Ascending aorta (tissue), 2 donors: Measurements from ENCODE around the gene EDN3. TPM values are rescaled to one million over a fixed set of nuclear protein-coding genes. Genes with fewer than 3 reads are reported as not detected.

Experiments
- DNase-seq, 2 donors: peaks; one replicate each; pipeline ENCODE4 v3.0.0-alpha.2; 2019; ENCODE audit warnings: low spot score in 2 of 2
- H3K27ac ChIP-seq, 2 donors: fragments of 200-600 bp; sonication (generic); one replicate each; pipeline ENCODE4 v1.5.1; 2016 to 2017; ENCODE audit warnings: mild to moderate bottlenecking in 1 of 2
- H3K27me3 ChIP-seq: fragments of 200-600 bp; sonication (generic); one replicate; pipeline ENCODE4 v1.5.1; 2017
- H3K36me3 ChIP-seq, 2 donors: fragments of 200-600 bp; sonication (generic); one replicate each; pipeline ENCODE4 v1.5.1; 2016
- H3K4me1 ChIP-seq, 2 donors: fragments of 200-600 bp; sonication (generic); one replicate each; pipeline ENCODE4 v1.5.1; 2016 to 2017; ENCODE audit warnings: mild to moderate bottlenecking in 1 of 2
- H3K4me3 ChIP-seq, 2 donors: fragments of 200-600 bp; sonication (generic); one replicate each; pipeline ENCODE4 v1.5.1; 2016 to 2017; ENCODE audit warnings: mild to moderate bottlenecking in 1 of 2
- H3K9me3 ChIP-seq, 2 donors: fragments of 200-600 bp; sonication (generic); one replicate each; pipeline ENCODE4 v1.5.1; 2016
- intact Hi-C: fragments of 100-400 bp; cut with DNase I; formaldehyde crosslinking; loops from one replicate; pipeline ENCODE4 v1.15.1; 2023
- total RNA-seq: library from RNA; depleted of rRNA; stranded (reverse); fragments of >200 nt; gene quantifications from one replicate; pipeline ENCODE4 v1.1.0, GENCODE V29; 2016
- TF ChIP-seq, protein P1 (sequence below), 3 experiments: fragments of 200-600 bp in 2 of 3; fragments of 450-650 bp in 1 of 3; sonication (generic) in 2 of 3; IDR thresholded peaks; one replicate each; pipeline ENCODE4 v1.5.1; 2016 to 2019; ENCODE audit warnings: antibody characterized with exemption in 3 of 3, mild to moderate bottlenecking in 1 of 3, moderate library complexity in 1 of 3

EDN3 gene
- total RNA-seq, 1 donor from 2014 or later = not detected

DNA sequence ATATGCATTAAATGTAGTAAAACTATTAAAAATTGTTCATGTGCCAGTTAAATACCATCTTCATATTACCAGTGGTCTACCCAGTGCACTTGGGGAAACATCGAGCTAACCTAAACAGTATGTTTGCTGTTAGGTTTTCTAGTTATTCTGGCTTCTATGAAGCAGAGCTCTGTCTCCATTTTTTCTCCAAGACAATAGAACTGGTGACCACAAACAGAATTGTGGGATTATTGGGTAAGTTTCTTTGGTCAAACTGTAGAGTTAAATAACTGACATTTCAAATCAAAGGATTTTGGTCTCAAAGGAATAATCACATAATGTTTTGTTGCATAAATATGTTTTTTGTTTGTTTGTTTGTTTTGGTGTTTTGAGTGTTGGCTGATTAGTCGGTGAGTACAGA lies 40.5 kb upstream of the EDN3 start:
- TF ChIP-seq, protein P1, sequence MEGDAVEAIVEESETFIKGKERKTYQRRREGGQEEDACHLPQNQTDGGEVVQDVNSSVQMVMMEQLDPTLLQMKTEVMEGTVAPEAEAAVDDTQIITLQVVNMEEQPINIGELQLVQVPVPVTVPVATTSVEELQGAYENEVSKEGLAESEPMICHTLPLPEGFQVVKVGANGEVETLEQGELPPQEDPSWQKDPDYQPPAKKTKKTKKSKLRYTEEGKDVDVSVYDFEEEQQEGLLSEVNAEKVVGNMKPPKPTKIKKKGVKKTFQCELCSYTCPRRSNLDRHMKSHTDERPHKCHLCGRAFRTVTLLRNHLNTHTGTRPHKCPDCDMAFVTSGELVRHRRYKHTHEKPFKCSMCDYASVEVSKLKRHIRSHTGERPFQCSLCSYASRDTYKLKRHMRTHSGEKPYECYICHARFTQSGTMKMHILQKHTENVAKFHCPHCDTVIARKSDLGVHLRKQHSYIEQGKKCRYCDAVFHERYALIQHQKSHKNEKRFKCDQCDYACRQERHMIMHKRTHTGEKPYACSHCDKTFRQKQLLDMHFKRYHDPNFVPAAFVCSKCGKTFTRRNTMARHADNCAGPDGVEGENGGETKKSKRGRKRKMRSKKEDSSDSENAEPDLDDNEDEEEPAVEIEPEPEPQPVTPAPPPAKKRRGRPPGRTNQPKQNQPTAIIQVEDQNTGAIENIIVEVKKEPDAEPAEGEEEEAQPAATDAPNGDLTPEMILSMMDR (IDR thresholded peaks at IDR 0.05) = no peak
- Histone ChIP-seq H3K36me3 (no peaks in the 10 kb centered on the region), H3K4me3 (no peak overlapping the region), H3K4me1 (no peaks in the 10 kb centered on the region), H3K9me3 (no peaks in the 10 kb centered on the region), H3K27me3 (no peaks in the 10 kb centered on the region), H3K27ac (no peak overlapping the region)
- no peak for DNase-seq
- intact Hi-C loops = no loop called here

GRCh38 chr20:59265298-59265697 lies 35.1 kb upstream of the EDN3 start:
- H3K27ac ChIP-seq = no peak overlapping the region
- no peaks in the 10 kb centered on the region for H3K36me3 ChIP-seq
- no peak for DNase-seq
- no peaks in the 10 kb centered on the region for H3K4me1 ChIP-seq
- H3K27me3 ChIP-seq = no peaks in the 10 kb centered on the region
- intact Hi-C loops = no loop called here
- no peak overlapping the region for H3K4me3 ChIP-seq
- TF ChIP-seq, protein P1 (IDR thresholded peaks at IDR 0.05) = no peak
- no peaks in the 10 kb centered on the region for H3K9me3 ChIP-seq

GRCh38 chr20:59268870-59269269 lies 31.5 kb upstream of the EDN3 start:
- Histone ChIP-seq H3K36me3 (no peaks in the 10 kb centered on the region), H3K27ac (no peak overlapping the region), H3K27me3 (no peaks in the 10 kb centered on the region), H3K4me1 (no peaks in the 10 kb centered on the region), H3K9me3 (no peaks in the 10 kb centered on the region), H3K4me3 (no peak overlapping the region)
- intact Hi-C loops = no loop called here
- TF ChIP-seq, protein P1 (IDR thresholded peaks at IDR 0.05) = no peak
- no peak for DNase-seq

DNA sequence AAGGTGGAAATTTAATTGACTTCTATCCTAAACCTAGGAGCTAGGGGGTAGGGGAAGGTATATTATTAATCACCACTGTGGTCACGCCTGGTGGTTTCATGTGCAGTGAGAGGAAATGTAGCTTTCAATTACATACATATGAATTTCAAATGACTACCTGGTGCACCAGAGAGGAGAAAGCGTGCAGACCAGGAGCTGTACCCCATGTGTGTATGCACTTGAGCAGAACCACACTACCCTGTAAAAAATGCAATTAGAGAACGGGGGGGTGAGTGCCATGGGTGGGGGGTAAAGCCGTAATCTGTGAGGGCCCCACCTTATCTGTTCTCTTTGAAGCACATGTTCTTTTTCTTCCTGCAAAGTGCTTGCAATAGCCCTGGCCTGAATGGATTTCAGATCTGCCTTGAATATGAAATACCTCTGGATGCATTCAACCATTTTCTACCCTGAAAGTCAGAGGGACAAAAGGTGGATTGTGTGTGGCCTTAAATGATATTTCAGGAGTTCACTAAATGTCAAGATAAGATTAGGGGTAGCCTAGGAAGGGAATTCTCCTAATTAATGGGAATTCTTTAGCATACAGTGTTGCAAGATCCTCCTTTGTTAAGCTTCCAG lies 30.9 kb upstream of the EDN3 start:
- H3K4me3 ChIP-seq = no peak overlapping the region
- H3K4me1 ChIP-seq = no peaks in the 10 kb centered on the region
- intact Hi-C loops = no loop called here
- TF ChIP-seq, protein P1 (IDR thresholded peaks at IDR 0.05) = no peak
- H3K27ac ChIP-seq = no peak overlapping the region
- no peak for DNase-seq
- no peaks in the 10 kb centered on the region for H3K27me3 ChIP-seq
- H3K9me3 ChIP-seq = no peaks in the 10 kb centered on the region
- no peaks in the 10 kb centered on the region for H3K36me3 ChIP-seq

DNA sequence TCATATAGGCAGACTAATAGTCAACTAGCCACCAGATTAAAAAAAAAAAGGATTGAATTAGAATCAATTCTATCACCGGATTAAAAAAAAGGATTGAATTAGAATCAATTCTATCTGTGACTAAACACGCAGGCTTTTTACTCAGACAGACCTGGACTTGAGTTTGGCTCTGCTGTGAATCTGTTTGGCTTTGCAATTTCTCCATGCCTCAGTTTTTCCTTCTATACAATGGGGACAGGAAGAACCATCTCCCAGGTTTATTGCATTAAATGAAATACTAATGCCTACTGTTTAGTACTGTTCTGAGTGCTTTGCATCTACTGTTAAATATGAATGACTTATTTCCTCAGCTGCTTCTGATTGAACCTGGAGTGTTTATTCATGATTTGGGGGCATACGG lies 30.0 kb upstream of the EDN3 start:
- Histone ChIP-seq H3K4me1 (no peaks in the 10 kb centered on the region), H3K27me3 (no peaks in the 10 kb centered on the region), H3K4me3 (no peak overlapping the region), H3K27ac (no peak overlapping the region), H3K9me3 (no peaks in the 10 kb centered on the region), H3K36me3 (no peaks in the 10 kb centered on the region)
- intact Hi-C loops = no loop called here
- DNase-seq = no peak
- TF ChIP-seq, protein P1 (IDR thresholded peaks at IDR 0.05) = no peak
